WTC11 (cell line): Measurements from ENCODE around the gene STAT3. TPM values are rescaled to one million over a fixed set of nuclear protein-coding genes. Genes with fewer than 3 reads are reported as not detected.
"Not testable (repeated sequence)": the region's sequence is repeated elsewhere in the genome, so short reads cannot be mapped to it uniquely, and the experiment has no call there.

Source experiments
- ATAC-seq: fragments of 200-7000 bp; cut with Tn5 transposase; 2 replicates; pipeline ENCODE4 v1.10.0; 2021; ENCODE audit warnings: mild to moderate bottlenecking, moderate library complexity
- CTCF ChIA-PET: fragments of 300-600 bp; sonication (Branson Sonifier 250); formaldehyde crosslinking; loops from one replicate; lab custom pipeline; 2021; ENCODE audit warnings: antibody characterized with exemption; lab: Charles Lee
- POLR2A ChIA-PET: fragments of 350-600 bp; sonication (Branson Sonifier 250); formaldehyde crosslinking; loops from one replicate; lab custom pipeline; 2021; ENCODE audit warnings: antibody characterized with exemption; lab: Charles Lee
- DNase-seq: peaks from one replicate; pipeline ENCODE4 v3.0.0; 2021; ENCODE audit warnings: low spot score
- H3K27ac Mint-ChIP-seq: 2 replicates; pipeline ENCODE4 v1.8.0; 2021; ENCODE audit warnings: mixed read lengths
- H3K27me3 Mint-ChIP-seq: 2 replicates; pipeline ENCODE4 v1.8.0; 2021; ENCODE audit warnings: low read depth, mild to moderate bottlenecking, moderate library complexity, mixed read lengths
- H3K36me3 Mint-ChIP-seq: 2 replicates; pipeline ENCODE4 v1.8.0; 2021; ENCODE audit warnings: mixed read lengths
- H3K4me1 Mint-ChIP-seq: 2 replicates; pipeline ENCODE4 v1.8.0; 2022; ENCODE audit warnings: mixed read lengths
- H3K4me3 Mint-ChIP-seq: 2 replicates; pipeline ENCODE4 v1.8.0; 2021; ENCODE audit warnings: mild to moderate bottlenecking, moderate library complexity, mixed read lengths
- H3K9me3 Mint-ChIP-seq: 2 replicates; pipeline ENCODE4 v1.8.0; 2021; ENCODE audit warnings: mixed read lengths
- CBFB ChIP-seq: sonication (generic); formaldehyde crosslinking; IDR thresholded peaks from 2 replicates; pipeline ENCODE4 v1.8.1; 2022; ENCODE audit warnings: mild to moderate bottlenecking, low read depth, missing genetic modification reagents
- CREM ChIP-seq: sonication (generic); formaldehyde crosslinking; IDR thresholded peaks from 2 replicates; pipeline ENCODE4 v1.8.1; 2022; ENCODE audit warnings: mild to moderate bottlenecking, missing genetic modification reagents, moderate library complexity
- GTF2I ChIP-seq: fragments of 250-450 bp; sonication (Bioruptor Pico); conservative IDR thresholded peaks from 2 replicates; pipeline ENCODE4 v1.4.0; 2021; ENCODE audit warnings: mild to moderate bottlenecking
- JAZF1 ChIP-seq: fragments of 250-450 bp; sonication (Bioruptor Pico); IDR thresholded peaks from 2 replicates; pipeline ENCODE4 v1.9.0; 2021; ENCODE audit warnings: moderate library complexity, mild to moderate bottlenecking, inconsistent platforms
- KAT7 ChIP-seq: sonication (generic); formaldehyde crosslinking; IDR thresholded peaks from 2 replicates; pipeline ENCODE4 v1.8.1; 2023; ENCODE audit warnings: missing genetic modification reagents, mild to moderate bottlenecking, borderline replicate concordance
- OVOL2 ChIP-seq: fragments of 250-450 bp; sonication (Bioruptor Pico); IDR thresholded peaks from 2 replicates; pipeline ENCODE4 v1.9.0; 2021; ENCODE audit warnings: mild to moderate bottlenecking, borderline replicate concordance
- TEAD1 ChIP-seq: sonication (generic); formaldehyde crosslinking; IDR thresholded peaks from 2 replicates; pipeline ENCODE4 v1.8.0; 2022; ENCODE audit warnings: mild to moderate bottlenecking, missing genetic modification reagents
- ZNF671 ChIP-seq: fragments of 250-450 bp; sonication (Bioruptor Pico); IDR thresholded peaks from 2 replicates; pipeline ENCODE4 v1.8.0; 2021; ENCODE audit warnings: mild to moderate bottlenecking
- total RNA-seq: library from RNA; stranded (reverse); gene quantifications from 3 replicates; pipeline ENCODE4 v1.2.3, GENCODE V29; 2021
- TF ChIP-seq, protein P1 (sequence below): sonication (generic); formaldehyde crosslinking; IDR thresholded peaks from 2 replicates; pipeline ENCODE4 v1.8.1; 2022; ENCODE audit warnings: low read depth, mild to moderate bottlenecking, moderate library complexity, missing genetic modification reagents, borderline replicate concordance
- TF ChIP-seq, protein P2 (sequence below): sonication (generic); formaldehyde crosslinking; IDR thresholded peaks from 2 replicates; pipeline ENCODE4 v1.8.1; 2023; ENCODE audit warnings: mild to moderate bottlenecking, missing genetic modification reagents
- TF ChIP-seq, protein P3 (sequence below): sonication (generic); formaldehyde crosslinking; IDR thresholded peaks from 2 replicates; pipeline ENCODE4 v1.8.0; 2023; ENCODE audit warnings: missing genetic modification reagents, mild to moderate bottlenecking, borderline replicate concordance
- TF ChIP-seq, protein P4 (sequence below): fragments of 250-450 bp; sonication (Bioruptor Pico); IDR thresholded peaks from 2 replicates; pipeline ENCODE4 v1.8.0; 2021; ENCODE audit warnings: mild to moderate bottlenecking
- TF ChIP-seq, protein P5 (sequence below): fragments of 250-450 bp; sonication (Bioruptor Pico); IDR thresholded peaks from 2 replicates; pipeline ENCODE4 v1.9.0; 2021; ENCODE audit warnings: moderate library complexity, mild to moderate bottlenecking, inconsistent platforms, borderline replicate concordance

STAT3 gene
- total RNA-seq, 1 experiment from 2014 or later = 98.0 TPM

DNA sequence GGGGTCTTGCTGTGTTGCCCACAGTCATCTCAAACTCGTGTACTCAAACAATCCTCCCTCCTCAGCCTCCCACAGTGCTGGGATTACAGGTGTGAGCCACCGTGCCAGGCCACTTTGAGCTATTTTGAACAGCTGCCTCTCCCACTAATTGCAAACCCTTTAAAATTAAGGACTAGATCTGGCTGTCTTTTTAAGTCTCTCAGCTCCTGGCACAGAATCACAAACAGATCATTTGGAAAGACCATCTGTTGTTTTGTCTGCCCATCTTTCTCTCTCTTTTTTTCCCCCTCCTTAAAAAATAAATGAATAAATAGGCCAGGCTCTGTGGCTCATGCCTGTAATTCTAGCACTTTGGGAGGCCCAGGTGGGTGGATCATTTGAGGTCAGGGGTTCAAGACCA is 10.9 kb upstream of the STAT3 start (continued):
- TF ChIP-seq, protein P1, sequence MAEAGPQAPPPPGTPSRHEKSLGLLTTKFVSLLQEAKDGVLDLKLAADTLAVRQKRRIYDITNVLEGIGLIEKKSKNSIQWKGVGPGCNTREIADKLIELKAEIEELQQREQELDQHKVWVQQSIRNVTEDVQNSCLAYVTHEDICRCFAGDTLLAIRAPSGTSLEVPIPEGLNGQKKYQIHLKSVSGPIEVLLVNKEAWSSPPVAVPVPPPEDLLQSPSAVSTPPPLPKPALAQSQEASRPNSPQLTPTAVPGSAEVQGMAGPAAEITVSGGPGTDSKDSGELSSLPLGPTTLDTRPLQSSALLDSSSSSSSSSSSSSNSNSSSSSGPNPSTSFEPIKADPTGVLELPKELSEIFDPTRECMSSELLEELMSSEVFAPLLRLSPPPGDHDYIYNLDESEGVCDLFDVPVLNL = no peak
- no peak for TF ChIP-seq TEAD1 (CRISPR knock-in tag)
- no peak for TF ChIP-seq CBFB (CRISPR knock-in tag)
- TF ChIP-seq, protein P2, sequence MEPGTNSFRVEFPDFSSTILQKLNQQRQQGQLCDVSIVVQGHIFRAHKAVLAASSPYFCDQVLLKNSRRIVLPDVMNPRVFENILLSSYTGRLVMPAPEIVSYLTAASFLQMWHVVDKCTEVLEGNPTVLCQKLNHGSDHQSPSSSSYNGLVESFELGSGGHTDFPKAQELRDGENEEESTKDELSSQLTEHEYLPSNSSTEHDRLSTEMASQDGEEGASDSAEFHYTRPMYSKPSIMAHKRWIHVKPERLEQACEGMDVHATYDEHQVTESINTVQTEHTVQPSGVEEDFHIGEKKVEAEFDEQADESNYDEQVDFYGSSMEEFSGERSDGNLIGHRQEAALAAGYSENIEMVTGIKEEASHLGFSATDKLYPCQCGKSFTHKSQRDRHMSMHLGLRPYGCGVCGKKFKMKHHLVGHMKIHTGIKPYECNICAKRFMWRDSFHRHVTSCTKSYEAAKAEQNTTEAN (CRISPR knock-in tag) = no peak

DNA sequence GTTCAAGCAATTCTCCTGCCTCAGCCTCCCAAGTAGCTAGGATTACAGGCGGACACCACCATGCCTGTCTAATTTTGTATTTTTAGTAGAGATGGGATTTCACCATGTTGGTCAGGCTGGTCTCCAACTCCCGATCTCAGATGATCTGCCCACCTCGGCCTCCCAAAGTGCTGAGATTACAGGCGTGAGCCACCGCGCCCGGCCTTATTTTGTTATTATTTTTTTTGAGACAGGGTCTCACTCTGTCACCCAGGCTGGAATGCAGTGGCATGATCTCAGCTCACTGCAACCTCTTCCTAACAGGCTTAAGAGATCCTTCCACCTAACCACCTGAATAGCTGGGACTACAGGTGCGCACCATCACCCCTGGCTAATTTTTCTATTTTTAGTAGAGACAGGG is 7.4 kb upstream of the STAT3 start:
- ATAC-seq, POLR2A ChIA-PET, H3K27me3 Mint-ChIP-seq: not testable (repeated sequence)

DNA sequence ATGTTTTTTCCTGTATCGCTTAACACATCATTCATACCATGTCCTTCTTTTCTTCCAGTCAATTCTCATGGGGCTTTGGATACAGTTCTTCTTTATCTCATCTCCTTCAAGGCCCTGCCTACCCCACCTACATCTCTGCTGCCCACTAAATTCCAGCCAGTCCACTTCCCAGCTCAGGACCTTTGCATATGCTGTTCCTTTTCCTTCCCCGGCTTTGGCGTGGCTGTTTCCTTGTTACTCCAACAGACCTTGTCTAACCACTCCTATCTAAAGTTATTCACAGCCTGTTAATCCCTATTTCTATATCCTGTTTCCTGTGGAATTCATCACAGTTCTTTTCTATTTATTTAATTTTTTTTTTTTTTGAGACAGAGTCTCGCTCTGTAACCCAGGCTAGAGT is 6.6 kb upstream of the STAT3 start:
- no peak for ATAC-seq
- DNase-seq = no peak
- ChIA-PET CTCF (no interaction called here), POLR2A (interaction anchor here (0.7 kb wide), 1 partner anchor 366 kb away, joined by 3 read pairs; no protein-coding TSS in a partner anchor)
- Mint-ChIP-seq H3K9me3 (peaks cover 4% of the 10 kb centered on the region), H3K4me3 (no peak overlapping the region), H3K36me3 (no peaks in the 10 kb centered on the region), H3K4me1 (peaks cover 18% of the 10 kb centered on the region), H3K27ac (no peak overlapping the region), H3K27me3 (no peaks in the 10 kb centered on the region)
- TF ChIP-seq, protein P3, sequence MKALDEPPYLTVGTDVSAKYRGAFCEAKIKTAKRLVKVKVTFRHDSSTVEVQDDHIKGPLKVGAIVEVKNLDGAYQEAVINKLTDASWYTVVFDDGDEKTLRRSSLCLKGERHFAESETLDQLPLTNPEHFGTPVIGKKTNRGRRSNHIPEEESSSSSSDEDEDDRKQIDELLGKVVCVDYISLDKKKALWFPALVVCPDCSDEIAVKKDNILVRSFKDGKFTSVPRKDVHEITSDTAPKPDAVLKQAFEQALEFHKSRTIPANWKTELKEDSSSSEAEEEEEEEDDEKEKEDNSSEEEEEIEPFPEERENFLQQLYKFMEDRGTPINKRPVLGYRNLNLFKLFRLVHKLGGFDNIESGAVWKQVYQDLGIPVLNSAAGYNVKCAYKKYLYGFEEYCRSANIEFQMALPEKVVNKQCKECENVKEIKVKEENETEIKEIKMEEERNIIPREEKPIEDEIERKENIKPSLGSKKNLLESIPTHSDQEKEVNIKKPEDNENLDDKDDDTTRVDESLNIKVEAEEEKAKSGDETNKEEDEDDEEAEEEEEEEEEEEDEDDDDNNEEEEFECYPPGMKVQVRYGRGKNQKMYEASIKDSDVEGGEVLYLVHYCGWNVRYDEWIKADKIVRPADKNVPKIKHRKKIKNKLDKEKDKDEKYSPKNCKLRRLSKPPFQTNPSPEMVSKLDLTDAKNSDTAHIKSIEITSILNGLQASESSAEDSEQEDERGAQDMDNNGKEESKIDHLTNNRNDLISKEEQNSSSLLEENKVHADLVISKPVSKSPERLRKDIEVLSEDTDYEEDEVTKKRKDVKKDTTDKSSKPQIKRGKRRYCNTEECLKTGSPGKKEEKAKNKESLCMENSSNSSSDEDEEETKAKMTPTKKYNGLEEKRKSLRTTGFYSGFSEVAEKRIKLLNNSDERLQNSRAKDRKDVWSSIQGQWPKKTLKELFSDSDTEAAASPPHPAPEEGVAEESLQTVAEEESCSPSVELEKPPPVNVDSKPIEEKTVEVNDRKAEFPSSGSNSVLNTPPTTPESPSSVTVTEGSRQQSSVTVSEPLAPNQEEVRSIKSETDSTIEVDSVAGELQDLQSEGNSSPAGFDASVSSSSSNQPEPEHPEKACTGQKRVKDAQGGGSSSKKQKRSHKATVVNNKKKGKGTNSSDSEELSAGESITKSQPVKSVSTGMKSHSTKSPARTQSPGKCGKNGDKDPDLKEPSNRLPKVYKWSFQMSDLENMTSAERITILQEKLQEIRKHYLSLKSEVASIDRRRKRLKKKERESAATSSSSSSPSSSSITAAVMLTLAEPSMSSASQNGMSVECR = no peak
- TF ChIP-seq, protein P4, sequence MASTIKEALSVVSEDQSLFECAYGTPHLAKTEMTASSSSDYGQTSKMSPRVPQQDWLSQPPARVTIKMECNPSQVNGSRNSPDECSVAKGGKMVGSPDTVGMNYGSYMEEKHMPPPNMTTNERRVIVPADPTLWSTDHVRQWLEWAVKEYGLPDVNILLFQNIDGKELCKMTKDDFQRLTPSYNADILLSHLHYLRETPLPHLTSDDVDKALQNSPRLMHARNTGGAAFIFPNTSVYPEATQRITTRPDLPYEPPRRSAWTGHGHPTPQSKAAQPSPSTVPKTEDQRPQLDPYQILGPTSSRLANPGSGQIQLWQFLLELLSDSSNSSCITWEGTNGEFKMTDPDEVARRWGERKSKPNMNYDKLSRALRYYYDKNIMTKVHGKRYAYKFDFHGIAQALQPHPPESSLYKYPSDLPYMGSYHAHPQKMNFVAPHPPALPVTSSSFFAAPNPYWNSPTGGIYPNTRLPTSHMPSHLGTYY = no peak
- TF ChIP-seq JAZF1 (no peak), KAT7 (CRISPR knock-in tag) (no peak), OVOL2 (CRISPR knock-in tag) (no peak), CREM (CRISPR knock-in tag) (no peak), GTF2I (CRISPR knock-in tag) (no peak), ZNF671 (no peak)
- TF ChIP-seq, protein P5, sequence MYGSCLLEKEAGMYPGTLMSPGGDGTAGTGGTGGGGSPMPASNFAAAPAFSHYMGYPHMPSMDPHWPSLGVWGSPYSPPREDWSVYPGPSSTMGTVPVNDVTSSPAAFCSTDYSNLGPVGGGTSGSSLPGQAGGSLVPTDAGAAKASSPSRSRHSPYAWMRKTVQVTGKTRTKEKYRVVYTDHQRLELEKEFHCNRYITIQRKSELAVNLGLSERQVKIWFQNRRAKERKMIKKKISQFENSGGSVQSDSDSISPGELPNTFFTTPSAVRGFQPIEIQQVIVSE (CRISPR knock-in tag) = no peak

More for the DNA sequence above, 7.4 kb upstream of the STAT3 start:
- not testable (repeated sequence) for H3K4me3 Mint-ChIP-seq, H3K36me3 Mint-ChIP-seq, H3K9me3 Mint-ChIP-seq, H3K27ac Mint-ChIP-seq, DNase-seq
- peaks cover 18% of the 10 kb centered on the region for H3K4me1 Mint-ChIP-seq
- CTCF ChIA-PET = interaction anchor here (1.3 to 2.0 kb wide), 3 partner anchors 11 to 85 kb away, joined by 3 to 10 read pairs (median 4); partner anchors contain the start of gene CAVIN1
